GM12878 (cell line): ENCODE data around the gene BCL2. TPM values are rescaled to one million over a fixed set of nuclear protein-coding genes. Genes with fewer than 3 reads are reported as not detected.

ENCODE experiments used
- BCL3 ChIP-seq: IDR thresholded peaks from 2 replicates; pipeline ENCODE4 v1.6.1; 2011; ENCODE audit warnings: borderline replicate concordance, low read depth, mild to moderate bottlenecking, moderate library complexity, low read length; ENCODE audit not compliant: insufficient read depth, poor library complexity, severe bottlenecking
- BCLAF1 ChIP-seq: fragments of 450-650 bp; IDR thresholded peaks from 2 replicates; pipeline ENCODE4 v1.6.1; 2017; ENCODE audit warnings: antibody characterized with exemption, mild to moderate bottlenecking, moderate library complexity
- BRCA1 ChIP-seq: IDR thresholded peaks from 2 replicates; pipeline ENCODE4 v1.6.1; 2011; ENCODE audit warnings: low read depth, low read length, improper control_type of control experiment
- CHD1 ChIP-seq: IDR thresholded peaks from 2 replicates; pipeline ENCODE4 v1.6.1; 2012; ENCODE audit warnings: low read depth, low read length, improper control_type of control experiment
- EED ChIP-seq: sonication (generic); IDR thresholded peaks from 2 replicates; pipeline ENCODE4 v1.6.1; 2016; ENCODE audit warnings: antibody characterized with exemption, low read depth
- EGR1 ChIP-seq, 2 experiments: IDR thresholded peaks; 1 replicate in 1 of 2; 2 replicates in 1 of 2; pipeline ENCODE4 v1.6.1; 2011 to 2012; ENCODE audit warnings: low read depth in 2 of 2, low read length in 2 of 2, borderline replicate concordance in 1 of 2, mild to moderate bottlenecking in 1 of 2, moderate library complexity in 1 of 2
- ESRRA ChIP-seq: IDR thresholded peaks from 2 replicates; pipeline ENCODE4 v1.6.1; 2012; ENCODE audit warnings: mild to moderate bottlenecking, low read length, improper control_type of control experiment
- ETV6 ChIP-seq, 2 experiments: fragments of 450-650 bp in 1 of 2; IDR thresholded peaks in 1 of 2; conservative IDR thresholded peaks in 1 of 2; 2 replicates each; pipeline ENCODE4 v1.6.1; 2014; ENCODE audit warnings: antibody characterized with exemption in 1 of 2, borderline replicate concordance in 1 of 2, low read depth in 1 of 2, mild to moderate bottlenecking in 1 of 2, moderate library complexity in 1 of 2
- FOXK2 ChIP-seq: fragments of 450-650 bp; IDR thresholded peaks from 2 replicates; pipeline ENCODE4 v1.6.1; 2017; ENCODE audit warnings: mild to moderate bottlenecking, moderate library complexity
- HSF1 ChIP-seq: fragments of 150-350 bp; IDR thresholded peaks from 2 replicates; pipeline ENCODE4 v1.6.1; 2014; ENCODE audit warnings: mild to moderate bottlenecking, low read depth, low read length
- IKZF2 ChIP-seq, 2 experiments: fragments of 450-650 bp; IDR thresholded peaks; 2 replicates each; pipeline ENCODE4 v1.6.1; 2017; ENCODE audit warnings: mild to moderate bottlenecking in 2 of 2, moderate library complexity in 2 of 2
- IRF3 ChIP-seq: fragments of 450-650 bp; IDR thresholded peaks from 2 replicates; pipeline ENCODE4 v1.6.1; 2014; ENCODE audit warnings: mild to moderate bottlenecking
- MEF2B ChIP-seq: fragments of 450-650 bp; IDR thresholded peaks from 2 replicates; pipeline ENCODE4 v1.6.1; 2018; ENCODE audit warnings: mild to moderate bottlenecking, moderate library complexity; ENCODE audit not compliant: partially characterized antibody, poor library complexity, severe bottlenecking
- NFIC ChIP-seq: IDR thresholded peaks from 2 replicates; pipeline ENCODE4 v1.6.1; 2012; ENCODE audit warnings: low read depth, mild to moderate bottlenecking, inconsistent platforms, low read length, moderate library complexity
- NFXL1 ChIP-seq: fragments of 450-650 bp; IDR thresholded peaks from 2 replicates; pipeline ENCODE4 v1.6.1; 2017; ENCODE audit warnings: antibody characterized with exemption, mild to moderate bottlenecking, borderline replicate concordance
- NKRF ChIP-seq: fragments of 450-650 bp; conservative IDR thresholded peaks from 2 replicates; pipeline ENCODE4 v1.6.1; 2017; ENCODE audit warnings: mild to moderate bottlenecking, moderate library complexity
- NRF1 ChIP-seq: conservative IDR thresholded peaks from 2 replicates; pipeline ENCODE4 v1.6.1; 2011; ENCODE audit warnings: mild to moderate bottlenecking, low read depth, low read length, improper control_type of control experiment
- SUZ12 ChIP-seq: fragments of 200-600 bp; sonication (generic); IDR thresholded peaks from one replicate; pipeline ENCODE4 v1.6.1; 2018; ENCODE audit warnings: antibody characterized with exemption, mild to moderate bottlenecking; ENCODE audit not compliant: unreplicated experiment
- TARDBP ChIP-seq: IDR thresholded peaks from 2 replicates; pipeline ENCODE4 v1.6.1; 2016; ENCODE audit warnings: borderline replicate concordance
- USF2 ChIP-seq: IDR thresholded peaks from 2 replicates; pipeline ENCODE4 v1.6.1; 2011; ENCODE audit warnings: low read depth, low read length, improper control_type of control experiment, borderline replicate concordance
- polyA plus RNA-seq, 11 experiments: library from polyadenylated mRNA; depleted of rRNA in 4 of 11; unstranded in 6 of 11; stranded (reverse) in 5 of 11; fragments of >200 nt; fragmentation: Nextera tagmentation in 4 of 11; fragmentation: Illumina TruSeq in 1 of 11; extraction: Ambion mirVana in 4 of 11; extraction: Trizol in 1 of 11; gene quantifications; 1 replicate in 1 of 11; 2 replicates in 10 of 11; pipeline versions ENCODE4 v1.2.1 to v1.2.3, GENCODE V29; 2011 to 2016; ENCODE audit warnings: inconsistent platforms in 2 of 11, missing spikeins in 2 of 11, low read depth in 1 of 11
- total RNA-seq, 4 experiments: library from RNA; depleted of rRNA in 3 of 4; stranded (reverse); fragments of >200 nt in 3 of 4; fragmentation: Illumina TruSeq in 1 of 4; extraction: Trizol in 1 of 4; gene quantifications; 2 replicates each; pipeline versions ENCODE4 v1.2.1 to v1.2.3, GENCODE V29; 2013 to 2021

BCL2 gene
- total and polyA plus RNA-seq, 10 of the 15 experiments (the other 5 are each of a cell fraction or from before 2014, with no cell fraction given): 4.1 to 47.8 (median 19.3) TPM

- TF ChIP-seq BRCA1 (no peak), FOXK2 (no peak), BCLAF1 (no peak), USF2 (peak; percentile 77), MEF2B (no peak), IRF3 (no peak), NFIC (no peak), SUZ12 (no peak), HSF1 (no peak), ESRRA (no peak), NRF1 (no peak), ETV6 (conservative IDR thresholded peaks at IDR 0.05 in 1 of 2, IDR thresholded peaks at IDR 0.05 in 1 of 2; ENCODE audit: borderline replicate concordance in 1 of 2, low read depth in 1 of 2) (peak in 1 of 2 experiments; percentile 78; a peak in 2 of 4 replicates), IKZF2 (IDR thresholded peaks at IDR 0.05) (no peak), NKRF (no peak), CHD1 (peak; percentile 56; the same call in 1 of the 2 replicates), BCL3 (peak; percentile 85), TARDBP (no peak), EGR1 (IDR thresholded peaks at IDR 0.05; ENCODE audit: borderline replicate concordance in 1 of 2, low read depth in 2 of 2, low read length in 2 of 2) (peak in 1 of 2 experiments; percentile 83; a peak in 2 of 3 replicates), EED (peak; percentile 88), NFXL1 (no peak)
Observed at GRCh38 chr18:63161761-63162195, 157.8 kb downstream of the BCL2 start (continued).
